ENCODE measurements around the gene CAP2. TPM values are rescaled to one million over a fixed set of nuclear protein-coding genes. Genes with fewer than 3 reads are reported as not detected.
"Not testable (repeated sequence)": the region's sequence is repeated elsewhere in the genome, so short reads cannot be mapped to it uniquely, and the experiment has no call there.

The CAP2 gene
- total RNA-seq, 1 experiment from 2014 or later, result 37.0 TPM

DNA sequence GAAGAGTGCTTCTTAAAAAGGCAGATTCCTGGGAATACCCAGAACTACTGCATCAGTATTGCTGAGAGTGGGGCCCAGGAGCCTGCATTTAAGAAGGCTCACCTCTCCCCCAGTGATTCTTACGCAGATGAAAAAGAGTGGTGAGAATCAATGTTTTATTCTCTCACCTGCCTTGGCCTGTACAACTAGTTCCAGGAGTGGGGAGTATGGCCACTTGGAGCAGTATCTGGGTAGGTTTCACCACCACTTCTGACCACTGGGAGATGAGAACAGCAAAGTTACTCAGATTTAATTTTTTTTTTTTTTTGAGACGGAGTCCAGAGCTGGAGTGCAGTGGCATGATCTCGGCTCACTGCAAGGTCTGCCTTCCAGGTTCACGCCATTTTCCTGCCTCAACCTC is 16.9 kb downstream of the CAP2 start:
- no TSS peak for BruUV-seq (replicated peaks)
- Histone ChIP-seq H3K4me1 (ENCODE audit: control insufficient read depth, insufficient read depth, low read length) (peaks cover 12% of the 10 kb centered on the region), H3K9me3 (ENCODE audit: control insufficient read depth, insufficient read depth, low read depth, low read length) (no peaks in the 10 kb centered on the region), H3K27ac (ENCODE audit: low read length) (no peak overlapping the region), H3K27me3 (ENCODE audit: control insufficient read depth, insufficient read depth, low read length) (no peaks in the 10 kb centered on the region), H3K4me3 (ENCODE audit: low read depth in 2 of 2, low read length in 2 of 2) (no peak overlapping the region), H3K36me3 (ENCODE audit: control insufficient read depth, insufficient read depth, low read length) (no peaks in the 10 kb centered on the region)
- DNase-seq (ENCODE audit: low read depth, low spot score) (no peak), ATAC-seq (no peak)
- CTCF ChIA-PET, result interaction anchor here (0.7 kb wide), 1 partner anchor 111 kb away, joined by 4 read pairs; no protein-coding TSS in a partner anchor
- POLR2A ChIA-PET, result no interaction called here
- intact Hi-C loops (cut with micrococcal nuclease; ENCODE audit: unreplicated experiment) (no loop called here), in situ Hi-C loops (cut with HindIII; ENCODE audit: low pct_unique_long_range_greater_than_20kb, low sequenced_read_pairs) (no loop called here)
- TF ChIP-seq, protein P1, sequence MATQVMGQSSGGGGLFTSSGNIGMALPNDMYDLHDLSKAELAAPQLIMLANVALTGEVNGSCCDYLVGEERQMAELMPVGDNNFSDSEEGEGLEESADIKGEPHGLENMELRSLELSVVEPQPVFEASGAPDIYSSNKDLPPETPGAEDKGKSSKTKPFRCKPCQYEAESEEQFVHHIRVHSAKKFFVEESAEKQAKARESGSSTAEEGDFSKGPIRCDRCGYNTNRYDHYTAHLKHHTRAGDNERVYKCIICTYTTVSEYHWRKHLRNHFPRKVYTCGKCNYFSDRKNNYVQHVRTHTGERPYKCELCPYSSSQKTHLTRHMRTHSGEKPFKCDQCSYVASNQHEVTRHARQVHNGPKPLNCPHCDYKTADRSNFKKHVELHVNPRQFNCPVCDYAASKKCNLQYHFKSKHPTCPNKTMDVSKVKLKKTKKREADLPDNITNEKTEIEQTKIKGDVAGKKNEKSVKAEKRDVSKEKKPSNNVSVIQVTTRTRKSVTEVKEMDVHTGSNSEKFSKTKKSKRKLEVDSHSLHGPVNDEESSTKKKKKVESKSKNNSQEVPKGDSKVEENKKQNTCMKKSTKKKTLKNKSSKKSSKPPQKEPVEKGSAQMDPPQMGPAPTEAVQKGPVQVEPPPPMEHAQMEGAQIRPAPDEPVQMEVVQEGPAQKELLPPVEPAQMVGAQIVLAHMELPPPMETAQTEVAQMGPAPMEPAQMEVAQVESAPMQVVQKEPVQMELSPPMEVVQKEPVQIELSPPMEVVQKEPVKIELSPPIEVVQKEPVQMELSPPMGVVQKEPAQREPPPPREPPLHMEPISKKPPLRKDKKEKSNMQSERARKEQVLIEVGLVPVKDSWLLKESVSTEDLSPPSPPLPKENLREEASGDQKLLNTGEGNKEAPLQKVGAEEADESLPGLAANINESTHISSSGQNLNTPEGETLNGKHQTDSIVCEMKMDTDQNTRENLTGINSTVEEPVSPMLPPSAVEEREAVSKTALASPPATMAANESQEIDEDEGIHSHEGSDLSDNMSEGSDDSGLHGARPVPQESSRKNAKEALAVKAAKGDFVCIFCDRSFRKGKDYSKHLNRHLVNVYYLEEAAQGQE (IDR thresholded peaks at IDR 0.05; ENCODE audit: insufficient read depth in 1 of 2, low read depth in 2 of 2, low read length in 1 of 2), result no peak
- TF ChIP-seq, protein P2, sequence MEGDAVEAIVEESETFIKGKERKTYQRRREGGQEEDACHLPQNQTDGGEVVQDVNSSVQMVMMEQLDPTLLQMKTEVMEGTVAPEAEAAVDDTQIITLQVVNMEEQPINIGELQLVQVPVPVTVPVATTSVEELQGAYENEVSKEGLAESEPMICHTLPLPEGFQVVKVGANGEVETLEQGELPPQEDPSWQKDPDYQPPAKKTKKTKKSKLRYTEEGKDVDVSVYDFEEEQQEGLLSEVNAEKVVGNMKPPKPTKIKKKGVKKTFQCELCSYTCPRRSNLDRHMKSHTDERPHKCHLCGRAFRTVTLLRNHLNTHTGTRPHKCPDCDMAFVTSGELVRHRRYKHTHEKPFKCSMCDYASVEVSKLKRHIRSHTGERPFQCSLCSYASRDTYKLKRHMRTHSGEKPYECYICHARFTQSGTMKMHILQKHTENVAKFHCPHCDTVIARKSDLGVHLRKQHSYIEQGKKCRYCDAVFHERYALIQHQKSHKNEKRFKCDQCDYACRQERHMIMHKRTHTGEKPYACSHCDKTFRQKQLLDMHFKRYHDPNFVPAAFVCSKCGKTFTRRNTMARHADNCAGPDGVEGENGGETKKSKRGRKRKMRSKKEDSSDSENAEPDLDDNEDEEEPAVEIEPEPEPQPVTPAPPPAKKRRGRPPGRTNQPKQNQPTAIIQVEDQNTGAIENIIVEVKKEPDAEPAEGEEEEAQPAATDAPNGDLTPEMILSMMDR (IDR thresholded peaks at IDR 0.05), result no peak
- TF ChIP-seq SIN3A (IDR thresholded peaks at IDR 0.05; ENCODE audit: borderline replicate concordance, insufficient read depth, low read depth, low read length) (no peak), POLR2AphosphoS5 (IDR thresholded peaks at IDR 0.05; ENCODE audit: low read depth, low read length) (no peak), TCF7L2 (IDR thresholded peaks at IDR 0.05; ENCODE audit: low read depth, low read length) (no peak)

- no TSS peak for BruUV-seq (replicated peaks)
- ATAC-seq (peak; percentile 83), DNase-seq (ENCODE audit: low read depth, low spot score) (no peak)
- peaks cover 28% of the 10 kb centered on the region for H3K4me1 ChIP-seq (ENCODE audit: control insufficient read depth, insufficient read depth, low read length)
- intact Hi-C loops (cut with micrococcal nuclease; ENCODE audit: unreplicated experiment), result no loop called here
- peak overlapping the region; percentile 58 for H3K27ac ChIP-seq (ENCODE audit: low read length)
- H3K27me3 ChIP-seq (ENCODE audit: control insufficient read depth, insufficient read depth, low read length), result no peaks in the 10 kb centered on the region
- H3K4me3 ChIP-seq (ENCODE audit: low read depth in 2 of 2, low read length in 2 of 2), result no peak overlapping the region
- in situ Hi-C loops (cut with HindIII; ENCODE audit: low pct_unique_long_range_greater_than_20kb, low sequenced_read_pairs), result no loop called here
- TF ChIP-seq, protein P2 (IDR thresholded peaks at IDR 0.05), result no peak
- TF ChIP-seq POLR2AphosphoS5 (IDR thresholded peaks at IDR 0.05; ENCODE audit: low read depth, low read length) (no peak), TCF7L2 (IDR thresholded peaks at IDR 0.05; ENCODE audit: low read depth, low read length) (no peak), SIN3A (IDR thresholded peaks at IDR 0.05; ENCODE audit: borderline replicate concordance, insufficient read depth, low read depth, low read length) (no peak)
- TF ChIP-seq, protein P1 (IDR thresholded peaks at IDR 0.05; ENCODE audit: insufficient read depth in 1 of 2, low read depth in 2 of 2, low read length in 1 of 2), result no peak
- no peaks in the 10 kb centered on the region for H3K9me3 ChIP-seq (ENCODE audit: control insufficient read depth, insufficient read depth, low read depth, low read length)
- ChIA-PET POLR2A (interaction anchor here (0.6 kb wide), 1 partner anchor 9 kb away, joined by 3 read pairs; no protein-coding TSS in a partner anchor), CTCF (interaction anchor here (0.5 kb wide), 1 partner anchor 29 kb away, joined by 3 read pairs; no protein-coding TSS in a partner anchor)
- no peaks in the 10 kb centered on the region for H3K36me3 ChIP-seq (ENCODE audit: control insufficient read depth, insufficient read depth, low read length)
Measured at GRCh38 chr6:17413313-17413750, 19.9 kb downstream of the CAP2 start.

- not testable (repeated sequence) for H3K27ac ChIP-seq (ENCODE audit: low read length); BruUV-seq (replicated peaks)
Measured at GRCh38 chr6:17414395-17414794, 21.0 kb downstream of the CAP2 start.

More at GRCh38 chr6:17414395-17414794, 21.0 kb downstream of the CAP2 start:
- in situ Hi-C loops (cut with HindIII; ENCODE audit: low pct_unique_long_range_greater_than_20kb, low sequenced_read_pairs); H3K4me3 ChIP-seq (ENCODE audit: low read depth in 2 of 2, low read length in 2 of 2); DNase-seq (ENCODE audit: low read depth, low spot score); intact Hi-C loops (cut with micrococcal nuclease; ENCODE audit: unreplicated experiment); CTCF ChIA-PET; POLR2A ChIA-PET; H3K36me3 ChIP-seq (ENCODE audit: control insufficient read depth, insufficient read depth, low read length); H3K27me3 ChIP-seq (ENCODE audit: control insufficient read depth, insufficient read depth, low read length); H3K9me3 ChIP-seq (ENCODE audit: control insufficient read depth, insufficient read depth, low read depth, low read length); ATAC-seq: not testable (repeated sequence)
- H3K4me1 ChIP-seq (ENCODE audit: control insufficient read depth, insufficient read depth, low read length), result peaks cover 38% of the 10 kb centered on the region
